ENCODE measurements around the gene NPLOC4. TPM values are rescaled to one million over a fixed set of nuclear protein-coding genes. Genes with fewer than 3 reads are reported as not detected.

NPLOC4 gene
- total and polyA plus RNA-seq, 2 of the 8 experiments (the other 6 are each of a cell fraction or from before 2014, with no cell fraction given): 70.7 to 92.7 TPM

DNA sequence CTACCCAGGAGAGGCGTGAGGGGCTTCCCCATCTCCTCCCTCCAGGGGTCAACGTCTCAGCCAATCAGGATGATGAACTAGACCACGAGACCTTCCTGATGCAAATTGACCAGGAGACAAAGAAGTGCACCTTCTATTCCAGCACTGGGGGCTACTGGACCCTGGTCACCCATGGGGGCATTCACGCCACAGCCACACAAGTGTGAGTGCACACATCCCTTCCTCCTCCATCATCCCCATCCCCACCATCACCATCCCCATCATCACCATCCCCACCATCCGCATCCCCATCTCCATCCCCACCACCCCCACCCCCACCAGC lies 101.9 kb downstream of the NPLOC4 start (continued):
- TF ChIP-seq, protein P1, sequence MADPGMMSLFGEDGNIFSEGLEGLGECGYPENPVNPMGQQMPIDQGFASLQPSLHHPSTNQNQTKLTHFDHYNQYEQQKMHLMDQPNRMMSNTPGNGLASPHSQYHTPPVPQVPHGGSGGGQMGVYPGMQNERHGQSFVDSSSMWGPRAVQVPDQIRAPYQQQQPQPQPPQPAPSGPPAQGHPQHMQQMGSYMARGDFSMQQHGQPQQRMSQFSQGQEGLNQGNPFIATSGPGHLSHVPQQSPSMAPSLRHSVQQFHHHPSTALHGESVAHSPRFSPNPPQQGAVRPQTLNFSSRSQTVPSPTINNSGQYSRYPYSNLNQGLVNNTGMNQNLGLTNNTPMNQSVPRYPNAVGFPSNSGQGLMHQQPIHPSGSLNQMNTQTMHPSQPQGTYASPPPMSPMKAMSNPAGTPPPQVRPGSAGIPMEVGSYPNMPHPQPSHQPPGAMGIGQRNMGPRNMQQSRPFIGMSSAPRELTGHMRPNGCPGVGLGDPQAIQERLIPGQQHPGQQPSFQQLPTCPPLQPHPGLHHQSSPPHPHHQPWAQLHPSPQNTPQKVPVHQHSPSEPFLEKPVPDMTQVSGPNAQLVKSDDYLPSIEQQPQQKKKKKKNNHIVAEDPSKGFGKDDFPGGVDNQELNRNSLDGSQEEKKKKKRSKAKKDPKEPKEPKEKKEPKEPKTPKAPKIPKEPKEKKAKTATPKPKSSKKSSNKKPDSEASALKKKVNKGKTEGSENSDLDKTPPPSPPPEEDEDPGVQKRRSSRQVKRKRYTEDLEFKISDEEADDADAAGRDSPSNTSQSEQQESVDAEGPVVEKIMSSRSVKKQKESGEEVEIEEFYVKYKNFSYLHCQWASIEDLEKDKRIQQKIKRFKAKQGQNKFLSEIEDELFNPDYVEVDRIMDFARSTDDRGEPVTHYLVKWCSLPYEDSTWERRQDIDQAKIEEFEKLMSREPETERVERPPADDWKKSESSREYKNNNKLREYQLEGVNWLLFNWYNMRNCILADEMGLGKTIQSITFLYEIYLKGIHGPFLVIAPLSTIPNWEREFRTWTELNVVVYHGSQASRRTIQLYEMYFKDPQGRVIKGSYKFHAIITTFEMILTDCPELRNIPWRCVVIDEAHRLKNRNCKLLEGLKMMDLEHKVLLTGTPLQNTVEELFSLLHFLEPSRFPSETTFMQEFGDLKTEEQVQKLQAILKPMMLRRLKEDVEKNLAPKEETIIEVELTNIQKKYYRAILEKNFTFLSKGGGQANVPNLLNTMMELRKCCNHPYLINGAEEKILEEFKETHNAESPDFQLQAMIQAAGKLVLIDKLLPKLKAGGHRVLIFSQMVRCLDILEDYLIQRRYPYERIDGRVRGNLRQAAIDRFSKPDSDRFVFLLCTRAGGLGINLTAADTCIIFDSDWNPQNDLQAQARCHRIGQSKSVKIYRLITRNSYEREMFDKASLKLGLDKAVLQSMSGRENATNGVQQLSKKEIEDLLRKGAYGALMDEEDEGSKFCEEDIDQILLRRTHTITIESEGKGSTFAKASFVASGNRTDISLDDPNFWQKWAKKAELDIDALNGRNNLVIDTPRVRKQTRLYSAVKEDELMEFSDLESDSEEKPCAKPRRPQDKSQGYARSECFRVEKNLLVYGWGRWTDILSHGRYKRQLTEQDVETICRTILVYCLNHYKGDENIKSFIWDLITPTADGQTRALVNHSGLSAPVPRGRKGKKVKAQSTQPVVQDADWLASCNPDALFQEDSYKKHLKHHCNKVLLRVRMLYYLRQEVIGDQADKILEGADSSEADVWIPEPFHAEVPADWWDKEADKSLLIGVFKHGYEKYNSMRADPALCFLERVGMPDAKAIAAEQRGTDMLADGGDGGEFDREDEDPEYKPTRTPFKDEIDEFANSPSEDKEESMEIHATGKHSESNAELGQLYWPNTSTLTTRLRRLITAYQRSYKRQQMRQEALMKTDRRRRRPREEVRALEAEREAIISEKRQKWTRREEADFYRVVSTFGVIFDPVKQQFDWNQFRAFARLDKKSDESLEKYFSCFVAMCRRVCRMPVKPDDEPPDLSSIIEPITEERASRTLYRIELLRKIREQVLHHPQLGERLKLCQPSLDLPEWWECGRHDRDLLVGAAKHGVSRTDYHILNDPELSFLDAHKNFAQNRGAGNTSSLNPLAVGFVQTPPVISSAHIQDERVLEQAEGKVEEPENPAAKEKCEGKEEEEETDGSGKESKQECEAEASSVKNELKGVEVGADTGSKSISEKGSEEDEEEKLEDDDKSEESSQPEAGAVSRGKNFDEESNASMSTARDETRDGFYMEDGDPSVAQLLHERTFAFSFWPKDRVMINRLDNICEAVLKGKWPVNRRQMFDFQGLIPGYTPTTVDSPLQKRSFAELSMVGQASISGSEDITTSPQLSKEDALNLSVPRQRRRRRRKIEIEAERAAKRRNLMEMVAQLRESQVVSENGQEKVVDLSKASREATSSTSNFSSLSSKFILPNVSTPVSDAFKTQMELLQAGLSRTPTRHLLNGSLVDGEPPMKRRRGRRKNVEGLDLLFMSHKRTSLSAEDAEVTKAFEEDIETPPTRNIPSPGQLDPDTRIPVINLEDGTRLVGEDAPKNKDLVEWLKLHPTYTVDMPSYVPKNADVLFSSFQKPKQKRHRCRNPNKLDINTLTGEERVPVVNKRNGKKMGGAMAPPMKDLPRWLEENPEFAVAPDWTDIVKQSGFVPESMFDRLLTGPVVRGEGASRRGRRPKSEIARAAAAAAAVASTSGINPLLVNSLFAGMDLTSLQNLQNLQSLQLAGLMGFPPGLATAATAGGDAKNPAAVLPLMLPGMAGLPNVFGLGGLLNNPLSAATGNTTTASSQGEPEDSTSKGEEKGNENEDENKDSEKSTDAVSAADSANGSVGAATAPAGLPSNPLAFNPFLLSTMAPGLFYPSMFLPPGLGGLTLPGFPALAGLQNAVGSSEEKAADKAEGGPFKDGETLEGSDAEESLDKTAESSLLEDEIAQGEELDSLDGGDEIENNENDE (IDR thresholded peaks at IDR 0.05; ENCODE audit: insufficient replicate concordance, low read length): no peak
- TF ChIP-seq RXRA (IDR thresholded peaks at IDR 0.05; ENCODE audit: insufficient read depth, low read depth, low read length) (no peak), YY1 (IDR thresholded peaks at IDR 0.05; ENCODE audit: low read depth, low read length) (no peak), EZH2 (IDR thresholded peaks at IDR 0.05; ENCODE audit: low read depth, low read length, severe bottlenecking) (no peak), POLR2AphosphoS5 (IDR thresholded peaks at IDR 0.05; ENCODE audit: low read depth, low read length) (no peak)

All from H1 (cell line).